Loucy (cell line): ENCODE results near the gene DAPL1.

Source experiments
- CTCF ChIP-seq: fragments of 200-600 bp; sonication (generic); conservative IDR thresholded peaks from 2 replicates; pipeline ENCODE4 v1.5.1; 2014; ENCODE audit warnings: mild to moderate bottlenecking, antibody characterized with exemption, low read length
- EZH2phosphoT487 ChIP-seq: fragments of 200-600 bp; IDR thresholded peaks from 2 replicates; pipeline ENCODE4 v1.6.1; 2018; ENCODE audit warnings: antibody characterized with exemption, mild to moderate bottlenecking, moderate library complexity, borderline replicate concordance

GRCh38 chr2:158788951-158789350 lies 6.2 kb upstream of the DAPL1 start:
- TF ChIP-seq CTCF, result no peak
- TF ChIP-seq EZH2phosphoT487, result no peak
